Mammary epithelial cell (primary cell): Measurements from ENCODE around the gene TRIM29.

Experiments used
- EZH2 ChIP-seq: IDR thresholded peaks from 2 replicates; pipeline ENCODE4 v1.6.1; 2012; ENCODE audit warnings: low read length, inconsistent platforms, borderline replicate concordance
- TF ChIP-seq, protein P1 (sequence below), 2 donors: IDR thresholded peaks in 1 of 2; conservative IDR thresholded peaks in 1 of 2; 2 replicates each; pipeline ENCODE4 v1.5.1; 2011 to 2012; ENCODE audit warnings: inconsistent platforms in 2 of 2, low read length in 2 of 2, mild to moderate bottlenecking in 2 of 2, control low read depth in 1 of 2, low read depth in 1 of 2; ENCODE audit not compliant: insufficient read depth in 1 of 2; ENCODE audit errors: extremely low read depth in 1 of 2

DNA sequence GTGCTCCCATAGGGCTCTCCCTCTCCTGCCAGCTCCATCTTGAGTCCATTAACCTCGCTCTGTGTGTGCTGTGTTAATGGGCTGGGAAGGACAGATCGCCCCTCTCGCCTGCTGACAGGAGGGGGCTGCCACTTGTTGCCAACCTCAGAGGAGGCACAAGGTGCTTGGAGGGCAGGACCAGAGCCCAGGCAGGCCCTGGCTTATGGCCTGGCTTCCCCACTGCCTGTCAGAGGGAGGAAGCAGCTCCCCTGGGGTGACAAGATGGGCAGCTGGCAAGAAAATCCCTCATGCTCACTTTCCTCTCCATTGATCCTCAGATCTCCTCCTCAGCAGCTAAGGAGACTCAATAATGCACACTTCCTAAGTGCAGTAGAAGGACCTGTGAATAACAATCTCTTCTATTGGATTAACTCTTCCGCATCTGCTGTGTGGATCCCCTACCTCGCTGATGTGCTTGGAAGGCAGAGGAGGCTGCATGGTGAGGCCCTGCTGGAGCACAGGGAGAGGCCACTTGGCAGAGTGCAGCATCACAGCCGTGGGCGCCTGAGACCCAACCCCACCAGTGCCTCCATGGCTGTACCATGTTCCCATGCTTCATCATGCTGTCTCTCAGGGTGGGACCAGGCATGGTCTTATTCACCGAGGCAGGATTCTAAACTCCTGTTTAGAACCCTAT lies 70.3 kb downstream of the TRIM29 start:
- TF ChIP-seq, protein P1, sequence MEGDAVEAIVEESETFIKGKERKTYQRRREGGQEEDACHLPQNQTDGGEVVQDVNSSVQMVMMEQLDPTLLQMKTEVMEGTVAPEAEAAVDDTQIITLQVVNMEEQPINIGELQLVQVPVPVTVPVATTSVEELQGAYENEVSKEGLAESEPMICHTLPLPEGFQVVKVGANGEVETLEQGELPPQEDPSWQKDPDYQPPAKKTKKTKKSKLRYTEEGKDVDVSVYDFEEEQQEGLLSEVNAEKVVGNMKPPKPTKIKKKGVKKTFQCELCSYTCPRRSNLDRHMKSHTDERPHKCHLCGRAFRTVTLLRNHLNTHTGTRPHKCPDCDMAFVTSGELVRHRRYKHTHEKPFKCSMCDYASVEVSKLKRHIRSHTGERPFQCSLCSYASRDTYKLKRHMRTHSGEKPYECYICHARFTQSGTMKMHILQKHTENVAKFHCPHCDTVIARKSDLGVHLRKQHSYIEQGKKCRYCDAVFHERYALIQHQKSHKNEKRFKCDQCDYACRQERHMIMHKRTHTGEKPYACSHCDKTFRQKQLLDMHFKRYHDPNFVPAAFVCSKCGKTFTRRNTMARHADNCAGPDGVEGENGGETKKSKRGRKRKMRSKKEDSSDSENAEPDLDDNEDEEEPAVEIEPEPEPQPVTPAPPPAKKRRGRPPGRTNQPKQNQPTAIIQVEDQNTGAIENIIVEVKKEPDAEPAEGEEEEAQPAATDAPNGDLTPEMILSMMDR (conservative IDR thresholded peaks at IDR 0.05 in 1 of 2, IDR thresholded peaks at IDR 0.05 in 1 of 2; ENCODE audit: extremely low read depth in 1 of 2, insufficient read depth in 1 of 2, low read depth in 1 of 2, low read length in 2 of 2), result no peak
- TF ChIP-seq EZH2, result no peak
